ENCODE measurements around the gene CCER1.

DNA sequence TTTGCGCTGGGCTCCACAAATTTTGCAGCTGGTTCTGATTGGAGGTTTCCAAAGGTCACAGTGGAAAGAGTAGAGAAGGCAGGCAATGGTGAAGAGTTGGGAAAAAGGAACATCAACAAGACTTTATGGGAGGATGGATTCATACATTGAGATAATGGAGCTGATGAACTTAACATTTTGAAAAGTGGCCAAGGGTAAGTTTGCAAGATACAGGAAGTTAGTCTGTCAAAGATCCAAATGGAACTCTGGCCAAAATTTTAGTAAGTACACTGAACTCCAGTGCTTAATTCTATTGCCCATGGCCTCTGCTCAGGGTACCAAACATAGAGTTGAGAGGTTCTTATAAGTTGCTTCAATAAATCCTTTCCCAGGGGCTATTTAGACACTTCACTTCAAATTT, 15.6 kb downstream of the CCER1 start:
- TF ChIP-seq, protein P1, sequence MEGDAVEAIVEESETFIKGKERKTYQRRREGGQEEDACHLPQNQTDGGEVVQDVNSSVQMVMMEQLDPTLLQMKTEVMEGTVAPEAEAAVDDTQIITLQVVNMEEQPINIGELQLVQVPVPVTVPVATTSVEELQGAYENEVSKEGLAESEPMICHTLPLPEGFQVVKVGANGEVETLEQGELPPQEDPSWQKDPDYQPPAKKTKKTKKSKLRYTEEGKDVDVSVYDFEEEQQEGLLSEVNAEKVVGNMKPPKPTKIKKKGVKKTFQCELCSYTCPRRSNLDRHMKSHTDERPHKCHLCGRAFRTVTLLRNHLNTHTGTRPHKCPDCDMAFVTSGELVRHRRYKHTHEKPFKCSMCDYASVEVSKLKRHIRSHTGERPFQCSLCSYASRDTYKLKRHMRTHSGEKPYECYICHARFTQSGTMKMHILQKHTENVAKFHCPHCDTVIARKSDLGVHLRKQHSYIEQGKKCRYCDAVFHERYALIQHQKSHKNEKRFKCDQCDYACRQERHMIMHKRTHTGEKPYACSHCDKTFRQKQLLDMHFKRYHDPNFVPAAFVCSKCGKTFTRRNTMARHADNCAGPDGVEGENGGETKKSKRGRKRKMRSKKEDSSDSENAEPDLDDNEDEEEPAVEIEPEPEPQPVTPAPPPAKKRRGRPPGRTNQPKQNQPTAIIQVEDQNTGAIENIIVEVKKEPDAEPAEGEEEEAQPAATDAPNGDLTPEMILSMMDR (IDR thresholded peaks at IDR 0.05), result no peak
- no peak for TF ChIP-seq EZH2 (IDR thresholded peaks at IDR 0.05; ENCODE audit: borderline replicate concordance, insufficient read depth, low read depth, low read length, poor library complexity, severe bottlenecking)

All from B cell (primary cell).